Astrocyte (in vitro differentiated cells and primary cell): Measurements from ENCODE around the gene TWNK.

Source experiments
- EZH2 ChIP-seq: IDR thresholded peaks from 2 replicates; pipeline ENCODE4 v1.6.1; 2012; ENCODE audit warnings: mild to moderate bottlenecking, low read length, inconsistent platforms; ENCODE audit not compliant: insufficient read depth
- TF ChIP-seq, protein P1 (sequence below): IDR thresholded peaks from 2 replicates; pipeline ENCODE4 v1.5.1; 2011; ENCODE audit warnings: low read depth, mild to moderate bottlenecking, inconsistent platforms, low read length, moderate library complexity; ENCODE audit not compliant: insufficient read depth

DNA sequence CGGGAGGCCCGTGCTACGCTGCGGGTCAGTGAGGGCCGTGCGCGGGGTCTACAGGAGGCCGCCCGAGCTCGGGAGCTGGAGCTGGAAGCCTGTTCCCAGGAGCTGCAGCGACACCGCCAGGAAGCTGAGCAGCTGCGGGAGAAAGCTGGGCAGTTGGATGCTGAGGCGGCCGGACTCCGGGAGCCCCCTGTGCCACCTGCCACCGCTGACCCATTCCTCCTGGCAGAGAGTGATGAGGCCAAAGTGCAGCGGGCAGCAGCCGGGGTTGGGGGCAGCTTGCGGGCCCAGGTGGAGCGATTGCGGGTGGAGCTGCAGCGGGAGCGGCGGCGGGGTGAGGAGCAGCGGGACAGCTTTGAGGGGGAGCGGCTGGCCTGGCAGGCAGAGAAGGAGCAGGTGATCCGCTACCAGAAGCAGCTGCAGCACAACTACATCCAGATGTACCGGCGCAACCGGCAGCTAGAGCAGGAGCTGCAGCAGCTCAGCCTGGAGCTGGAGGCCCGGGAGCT is 19.3 kb downstream of the TWNK start:
- TF ChIP-seq, protein P1, sequence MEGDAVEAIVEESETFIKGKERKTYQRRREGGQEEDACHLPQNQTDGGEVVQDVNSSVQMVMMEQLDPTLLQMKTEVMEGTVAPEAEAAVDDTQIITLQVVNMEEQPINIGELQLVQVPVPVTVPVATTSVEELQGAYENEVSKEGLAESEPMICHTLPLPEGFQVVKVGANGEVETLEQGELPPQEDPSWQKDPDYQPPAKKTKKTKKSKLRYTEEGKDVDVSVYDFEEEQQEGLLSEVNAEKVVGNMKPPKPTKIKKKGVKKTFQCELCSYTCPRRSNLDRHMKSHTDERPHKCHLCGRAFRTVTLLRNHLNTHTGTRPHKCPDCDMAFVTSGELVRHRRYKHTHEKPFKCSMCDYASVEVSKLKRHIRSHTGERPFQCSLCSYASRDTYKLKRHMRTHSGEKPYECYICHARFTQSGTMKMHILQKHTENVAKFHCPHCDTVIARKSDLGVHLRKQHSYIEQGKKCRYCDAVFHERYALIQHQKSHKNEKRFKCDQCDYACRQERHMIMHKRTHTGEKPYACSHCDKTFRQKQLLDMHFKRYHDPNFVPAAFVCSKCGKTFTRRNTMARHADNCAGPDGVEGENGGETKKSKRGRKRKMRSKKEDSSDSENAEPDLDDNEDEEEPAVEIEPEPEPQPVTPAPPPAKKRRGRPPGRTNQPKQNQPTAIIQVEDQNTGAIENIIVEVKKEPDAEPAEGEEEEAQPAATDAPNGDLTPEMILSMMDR: no peak
- TF ChIP-seq EZH2: no peak
